Activated CD4-positive, alpha-beta T cell treated with anti-CD3 and anti-CD28 coated beads, Interleukin-2, amount 50 U/mL, for 16 hours (primary cell): ENCODE measurements around the gene PCCA.
"Not testable (repeated sequence)": the region's sequence is repeated elsewhere in the genome, so short reads cannot be mapped to it uniquely, and the experiment has no call there.

Experiments
- DNase-seq: peaks from one replicate; pipeline ENCODE4 v3.0.0-alpha.2; 2020

Gene PCCA

GRCh38 chr13:100514788-100515409, 426.0 kb downstream of the PCCA start:
- peak; percentile 67 for DNase-seq

DNA sequence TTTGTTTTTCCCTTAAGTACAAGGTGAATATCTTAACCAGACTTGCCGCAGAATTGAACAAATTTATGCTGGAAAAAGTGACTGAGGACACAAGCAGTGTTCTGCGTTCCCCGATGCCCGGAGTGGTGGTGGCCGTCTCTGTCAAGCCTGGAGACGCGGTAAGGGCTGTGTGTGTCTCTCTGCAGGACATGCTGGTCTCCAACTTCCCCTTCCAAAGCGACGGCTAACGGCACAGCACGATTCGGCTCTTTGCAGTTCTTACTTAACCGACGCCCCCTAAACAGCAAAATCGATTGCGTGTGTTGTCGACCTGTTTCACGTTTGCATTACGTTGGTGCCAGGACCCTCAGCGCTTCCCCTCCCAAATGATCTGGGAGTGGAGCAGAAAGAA, 426.5 kb downstream of the PCCA start:
- DNase-seq, result no peak

DNA sequence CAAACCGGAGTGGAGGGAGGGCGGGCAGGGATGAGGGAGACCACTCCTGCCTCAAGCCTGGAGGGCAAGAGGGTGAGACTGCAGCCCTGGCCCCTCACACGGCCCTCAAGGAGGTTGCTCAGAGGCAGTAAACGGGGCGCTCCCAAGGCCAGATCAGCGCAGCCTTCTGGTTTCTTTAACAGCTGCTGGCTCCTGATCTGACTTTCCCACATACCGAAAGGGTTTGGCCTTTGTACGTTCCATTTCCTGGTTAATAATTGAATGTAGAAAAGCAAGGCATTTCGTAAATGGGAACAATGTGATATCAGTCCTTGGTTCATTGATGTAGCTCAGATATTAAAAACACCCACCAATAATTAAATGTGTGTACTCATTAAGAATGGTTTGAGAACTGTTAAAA, 428.2 kb downstream of the PCCA start:
- DNase-seq, result no peak

GRCh38 chr13:100517728-100518127, 428.8 kb downstream of the PCCA start:
- DNase-seq, result peak; percentile 61

DNA sequence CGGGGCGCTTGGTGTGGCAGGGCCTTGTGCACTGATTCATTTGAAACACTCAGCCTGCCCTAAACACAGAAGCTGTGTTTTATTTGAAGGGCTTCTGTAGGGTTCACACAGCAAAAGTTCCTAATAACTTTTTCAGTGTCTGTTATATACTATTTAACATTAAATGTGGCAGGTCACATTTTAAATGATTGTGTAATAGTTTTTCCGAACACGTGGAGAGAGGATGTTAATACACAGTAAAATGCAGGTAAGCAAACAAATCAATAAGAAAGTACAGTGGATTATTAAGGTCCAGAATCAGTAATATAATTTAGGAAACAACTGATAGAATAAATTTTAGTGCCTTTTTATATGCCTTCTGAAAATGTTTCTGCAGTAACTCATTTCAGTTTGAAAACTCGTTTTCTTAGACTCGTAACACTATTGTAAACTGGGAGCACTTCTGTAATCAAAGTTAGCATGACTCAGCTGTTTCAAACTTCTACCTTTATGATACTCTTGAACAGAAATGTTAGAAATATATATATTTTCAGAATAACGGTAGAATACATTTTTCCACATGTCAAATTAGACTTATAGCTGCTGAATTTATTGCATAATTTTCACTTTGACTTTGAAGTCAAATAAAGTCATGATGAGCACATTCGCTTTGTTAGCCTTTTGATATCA, 429.6 kb downstream of the PCCA start:
- DNase-seq, result no peak

- DNase-seq, result no peak
Measured at GRCh38 chr13:100519626-100520025, 430.7 kb downstream of the PCCA start.

- no peak for DNase-seq
Measured at GRCh38 chr13:100520936-100521850, 432.3 kb downstream of the PCCA start.

DNA sequence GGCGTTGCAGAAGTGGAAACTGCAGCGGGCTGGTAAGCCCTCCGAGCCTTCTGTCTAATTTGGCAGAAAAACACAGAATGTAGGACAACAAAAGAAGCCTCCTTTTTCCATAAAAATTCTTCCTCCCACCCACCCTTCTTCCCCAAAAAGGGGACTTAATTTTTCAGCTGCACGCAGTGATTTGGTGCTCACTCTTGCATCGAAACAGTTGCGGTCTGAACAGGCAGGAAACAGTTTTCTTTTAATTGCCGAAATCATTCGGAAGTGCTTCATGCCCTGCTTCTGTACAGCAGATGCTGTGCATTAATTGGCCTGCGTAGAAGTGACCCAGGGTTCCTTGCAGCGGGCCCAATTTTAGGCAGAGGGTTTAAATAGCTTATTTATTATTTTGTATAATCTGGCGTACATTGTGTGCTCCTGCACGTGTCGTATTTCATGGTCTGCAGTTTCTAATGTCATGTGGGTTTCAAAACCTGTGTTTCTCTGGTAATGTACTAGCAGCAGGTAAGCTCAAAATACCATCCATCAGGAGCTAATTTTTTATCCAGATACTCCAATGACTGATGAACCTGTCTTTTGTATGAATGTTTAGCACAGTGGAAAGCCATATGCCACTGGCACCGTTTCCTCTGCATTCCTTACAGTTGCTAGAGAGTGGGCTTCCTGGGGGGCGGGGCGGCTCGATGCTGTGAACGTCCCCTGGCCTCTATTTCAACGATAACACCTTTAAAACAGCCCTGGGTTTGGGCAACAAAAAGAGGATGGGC, 433.1 kb downstream of the PCCA start:
- DNase-seq, result peak; percentile 14

- DNase-seq, result no peak
Measured at GRCh38 chr13:100522618-100523309, 433.9 kb downstream of the PCCA start.

DNA sequence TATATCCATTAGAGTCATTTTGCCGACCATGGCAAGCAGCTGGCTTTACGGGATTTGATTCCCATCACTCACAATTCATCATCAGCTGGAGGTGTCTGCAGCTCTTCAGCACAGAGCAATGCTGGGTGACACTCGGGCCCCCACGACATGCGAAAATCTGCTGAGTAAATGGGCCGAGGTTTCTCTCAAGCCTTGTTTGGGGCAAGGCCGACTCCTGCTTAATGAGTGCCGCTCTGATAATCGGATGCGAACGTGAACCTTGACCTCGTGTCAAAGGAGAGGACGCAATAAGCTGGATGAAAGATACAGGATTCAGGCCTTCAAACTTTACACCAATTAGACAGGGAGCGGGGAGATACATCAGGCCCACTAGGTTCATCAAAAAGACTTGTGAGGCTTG, 434.5 kb downstream of the PCCA start:
- DNase-seq, result no peak

- DNase-seq, result no peak
Measured at GRCh38 chr13:100523981-100524386, 435.1 kb downstream of the PCCA start.

DNA sequence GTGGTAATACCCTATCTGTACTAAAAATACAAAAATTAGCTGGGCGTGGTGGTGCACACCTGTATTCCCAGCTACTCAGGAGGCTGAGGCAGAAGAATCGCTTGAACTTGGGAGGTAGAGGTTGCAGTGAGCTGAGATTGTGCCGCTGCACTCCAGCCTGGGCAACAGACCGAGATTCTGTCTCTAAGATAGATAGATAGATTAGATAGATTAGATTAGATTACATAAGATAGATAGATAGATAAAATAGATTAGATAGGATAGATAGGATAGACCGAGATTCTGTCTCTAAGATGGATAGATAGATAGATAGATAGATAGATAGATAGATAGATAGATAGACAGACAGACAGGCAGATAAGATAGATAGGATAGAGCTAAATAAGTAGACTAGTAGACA, 435.8 kb downstream of the PCCA start:
- DNase-seq, result not testable (repeated sequence)

DNA sequence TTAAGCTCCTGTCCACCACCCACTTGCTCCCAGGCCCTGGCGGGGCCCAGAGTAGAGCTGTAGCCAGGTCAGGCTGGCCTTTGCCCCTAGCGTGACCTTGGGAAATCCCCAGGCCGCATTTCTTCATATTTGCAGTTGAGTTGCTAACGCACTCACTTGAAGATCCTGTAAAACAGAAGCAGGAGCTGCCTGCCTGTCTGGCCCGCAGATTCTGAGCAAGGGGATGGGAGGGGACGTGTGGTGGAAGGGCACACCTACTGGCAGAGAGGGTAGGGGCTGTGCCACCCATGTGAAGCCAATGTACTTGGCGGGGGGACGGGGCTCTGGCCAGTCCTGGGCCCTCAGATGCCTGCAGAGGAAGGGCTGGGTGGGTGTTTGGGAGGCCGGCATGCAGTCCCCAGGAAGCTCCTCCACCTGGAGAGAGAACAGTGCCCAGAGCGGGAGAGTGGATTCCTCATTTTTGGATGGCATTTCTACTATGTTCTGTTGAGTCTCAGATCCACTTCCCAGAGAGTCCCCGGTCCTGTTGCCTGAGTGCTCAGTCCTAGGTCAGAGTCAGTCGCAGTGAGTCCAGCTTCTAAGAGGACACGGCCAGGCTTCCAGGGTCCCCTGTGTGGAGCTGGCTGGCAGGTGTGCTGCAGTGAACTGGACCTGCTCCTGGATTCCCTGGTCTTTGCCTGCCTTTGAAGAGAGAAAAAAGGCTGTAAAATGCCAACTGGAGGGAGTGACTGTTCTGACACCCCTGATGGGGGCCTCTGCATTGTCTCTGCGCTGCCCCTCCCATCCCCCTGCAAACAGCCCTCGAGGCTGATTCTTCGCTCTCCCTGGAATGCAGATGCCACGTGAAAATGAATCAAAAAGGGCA, 436.8 kb downstream of the PCCA start:
- DNase-seq, result no peak

- no peak for DNase-seq
Measured at GRCh38 chr13:100526318-100527000, 437.6 kb downstream of the PCCA start.

GRCh38 chr13:100527644-100528043, 438.8 kb downstream of the PCCA start:
- DNase-seq, result no peak

- no peak for DNase-seq
Measured at GRCh38 chr13:100528353-100528752, 439.5 kb downstream of the PCCA start.

DNA sequence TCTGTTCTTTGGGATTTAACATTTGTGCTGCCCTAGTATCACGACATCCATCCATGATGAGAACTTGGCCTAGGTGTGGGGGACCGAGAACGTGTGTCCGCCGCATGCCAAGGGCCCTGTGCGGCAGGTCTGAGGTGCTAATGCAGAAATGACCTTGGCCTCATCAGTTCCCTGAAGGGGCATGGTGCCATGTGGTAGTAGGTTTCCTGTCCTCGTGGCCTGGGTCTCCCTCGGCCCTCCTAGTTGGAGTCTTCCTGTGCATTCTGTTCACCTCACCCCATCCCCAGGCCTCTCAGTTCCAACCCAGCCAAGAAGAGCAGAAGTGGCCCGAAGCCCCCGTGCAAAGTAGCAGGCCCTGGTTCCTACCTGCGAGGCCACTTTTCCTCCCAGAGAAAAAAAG, 439.9 kb downstream of the PCCA start:
- DNase-seq, result no peak

DNA sequence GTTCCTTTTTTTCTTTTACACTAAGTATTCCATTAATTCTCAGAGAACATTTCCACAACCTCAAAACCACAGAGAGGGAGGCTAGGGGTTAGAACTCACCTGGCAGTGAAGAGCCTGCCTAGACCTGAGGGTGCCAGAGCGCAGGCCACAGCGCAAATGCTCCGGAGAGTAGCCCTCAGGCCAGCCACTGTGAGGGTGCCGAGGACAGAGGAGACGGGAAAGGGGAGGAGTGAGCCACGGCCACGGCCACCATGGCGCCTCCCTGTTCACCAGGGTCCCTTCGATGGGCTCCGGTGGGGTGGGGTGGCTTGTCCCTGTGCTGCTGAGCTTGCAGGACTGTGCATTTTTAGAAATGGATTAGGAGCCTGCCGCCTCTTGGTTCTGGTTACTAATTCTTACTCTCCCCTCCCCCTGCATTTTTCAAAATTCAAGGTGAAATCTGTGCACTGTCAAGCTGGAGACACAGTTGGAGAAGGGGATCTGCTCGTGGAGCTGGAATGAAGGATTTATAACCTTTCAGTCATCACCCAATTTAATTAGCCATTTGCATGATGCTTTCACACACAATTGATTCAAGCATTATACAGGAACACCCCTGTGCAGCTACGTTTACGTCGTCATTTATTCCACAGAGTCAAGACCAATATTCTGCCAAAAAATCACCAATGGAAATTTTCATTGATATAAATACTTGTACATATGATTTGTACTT, 440.9 kb downstream of the PCCA start:
- no peak for DNase-seq

DNA sequence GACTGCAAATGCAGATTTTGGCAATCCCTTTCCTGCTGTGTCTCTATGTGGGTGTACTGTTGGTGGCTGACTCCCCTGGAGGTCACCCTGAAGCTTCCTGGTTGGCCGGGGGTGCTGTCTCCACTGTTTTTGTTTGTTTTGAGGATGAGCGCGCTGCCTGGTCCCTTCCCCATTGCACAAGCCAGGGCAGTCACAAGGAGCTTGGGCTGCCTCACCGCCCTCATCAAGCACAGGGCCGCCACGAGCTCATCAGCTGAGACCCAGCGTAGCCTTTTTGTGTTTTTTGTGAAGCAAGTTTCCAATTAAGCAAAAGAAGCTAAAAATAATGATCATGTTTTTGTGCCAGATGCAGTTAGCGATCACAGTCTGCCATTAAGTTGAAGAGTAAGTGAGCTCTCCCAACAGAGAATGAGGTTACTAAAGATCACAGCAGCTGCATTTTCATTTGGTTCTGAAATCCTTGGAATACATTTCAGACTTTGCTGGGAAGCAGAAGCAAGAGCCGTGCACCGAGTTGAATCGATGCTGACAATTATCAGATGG, 441.8 kb downstream of the PCCA start:
- no peak for DNase-seq
